GM19351 (cell line): ENCODE data around the gene ADGRG7.

Source experiments
- ATAC-seq: cut with Tn5 transposase; IDR thresholded peaks from one replicate; pipeline ENCODE4 v1.9.1; 2021; ENCODE audit warnings: mild to moderate bottlenecking, moderate library complexity; ENCODE audit not compliant: unreplicated experiment

The ADGRG7 gene

DNA sequence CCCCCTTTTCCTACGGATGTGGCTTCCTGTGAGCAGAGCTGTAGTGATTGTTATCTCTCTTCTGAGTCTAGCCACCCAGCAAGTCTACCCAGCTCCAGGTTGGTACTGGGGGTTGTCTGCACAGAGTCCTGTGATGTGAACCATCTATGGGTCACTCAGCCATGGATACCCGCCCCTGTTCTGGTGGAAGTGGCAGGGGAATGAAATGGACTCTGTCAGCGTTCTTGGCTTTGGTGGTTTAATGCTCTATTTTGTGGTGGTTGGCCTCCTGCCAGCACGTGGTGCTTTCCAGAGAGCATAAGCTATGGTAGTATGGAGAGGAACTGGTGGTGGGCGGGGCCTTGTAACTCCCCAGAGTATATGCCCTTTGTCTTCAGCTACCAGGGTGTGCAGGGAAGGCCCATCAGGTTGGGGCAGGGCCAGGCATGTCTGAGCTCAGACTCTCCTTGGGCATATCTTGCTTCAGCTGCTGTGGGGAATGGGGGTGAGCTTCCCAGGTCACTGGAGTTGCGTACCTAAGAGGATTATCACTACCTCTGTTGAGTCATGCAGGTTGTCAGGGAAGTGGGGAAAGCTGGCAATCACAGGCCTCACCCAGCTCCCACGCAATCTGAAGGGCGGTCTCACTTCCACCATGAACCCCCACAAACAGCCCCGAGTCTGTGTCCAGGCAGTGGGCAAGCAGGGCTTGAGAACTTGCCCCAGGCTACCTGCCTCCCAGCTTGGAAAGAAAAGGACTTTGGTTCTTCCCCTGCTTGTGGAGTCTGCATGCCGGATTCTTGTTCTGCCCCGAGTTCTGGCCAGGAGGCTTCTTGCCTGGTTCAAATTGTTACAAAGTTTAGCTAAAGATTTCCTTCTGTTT is 9.0 kb upstream of the ADGRG7 start:
- no peak for ATAC-seq

DNA sequence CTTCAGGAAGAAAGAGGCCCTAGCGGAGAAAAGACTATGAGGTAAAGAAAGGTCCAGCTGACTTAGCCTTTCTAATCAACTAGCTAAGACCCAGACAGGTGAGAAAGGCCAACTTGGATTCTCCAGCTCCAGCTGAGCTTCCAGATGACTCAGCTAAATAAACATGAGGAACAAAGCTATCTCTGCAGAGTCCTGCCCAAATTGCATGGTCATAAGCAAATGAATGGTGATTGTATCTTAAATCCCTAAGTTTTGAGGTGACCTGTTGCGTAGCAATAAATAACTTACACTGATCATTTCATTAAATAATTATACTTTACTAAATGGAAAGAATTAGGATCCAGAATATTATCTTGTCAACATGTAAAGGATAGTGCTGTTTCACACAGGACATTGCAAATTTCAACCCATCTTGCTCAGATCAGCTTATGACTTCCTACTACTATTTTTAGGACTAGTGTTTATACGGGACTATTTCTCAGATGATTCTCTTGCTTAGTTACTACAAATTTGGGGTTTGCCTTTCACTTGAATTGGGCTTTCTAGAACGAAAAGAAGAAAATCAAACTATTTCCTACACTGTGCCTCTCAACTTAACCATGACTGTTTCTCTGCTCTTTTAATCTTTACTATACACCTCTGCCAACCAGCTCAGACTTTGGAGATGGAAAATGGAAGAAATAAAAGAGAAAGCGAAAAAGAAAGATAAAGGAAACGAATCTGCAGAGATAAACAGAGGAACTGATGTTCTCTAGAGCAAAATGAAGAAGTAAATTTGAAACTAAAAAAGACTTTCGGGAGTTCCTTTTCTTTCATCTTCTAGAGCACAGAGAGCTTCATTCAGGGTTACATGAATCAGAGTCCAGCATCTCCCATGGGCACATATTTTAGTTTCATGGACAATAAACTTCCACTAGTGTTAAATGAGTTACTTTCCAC is 6.6 kb upstream of the ADGRG7 start:
- peak; percentile 48 for ATAC-seq

DNA sequence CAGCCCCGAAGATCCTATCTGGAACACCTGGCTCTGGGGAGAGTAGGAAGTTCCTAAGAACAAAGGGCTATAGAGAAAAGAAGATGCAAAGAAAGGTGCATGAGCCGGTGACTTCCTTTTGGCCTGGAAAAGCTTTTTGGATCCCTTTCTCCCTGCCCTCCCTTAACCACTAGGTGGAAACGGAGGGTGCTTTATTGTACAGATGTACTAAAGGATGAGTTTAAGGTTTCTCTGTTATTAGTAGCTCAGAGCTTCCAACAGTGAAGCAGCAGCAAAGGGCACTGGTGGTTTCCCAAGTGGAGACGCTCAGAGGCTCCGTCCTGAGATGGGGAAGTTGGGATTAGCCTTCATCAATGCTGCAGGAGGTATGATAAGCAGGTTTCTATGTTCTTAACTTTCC is 5.9 kb upstream of the ADGRG7 start:
- peak; percentile 40 for ATAC-seq

- ATAC-seq, result no peak
Measured at GRCh38 chr3:100605358-100605757, 4.0 kb upstream of the ADGRG7 start.

DNA sequence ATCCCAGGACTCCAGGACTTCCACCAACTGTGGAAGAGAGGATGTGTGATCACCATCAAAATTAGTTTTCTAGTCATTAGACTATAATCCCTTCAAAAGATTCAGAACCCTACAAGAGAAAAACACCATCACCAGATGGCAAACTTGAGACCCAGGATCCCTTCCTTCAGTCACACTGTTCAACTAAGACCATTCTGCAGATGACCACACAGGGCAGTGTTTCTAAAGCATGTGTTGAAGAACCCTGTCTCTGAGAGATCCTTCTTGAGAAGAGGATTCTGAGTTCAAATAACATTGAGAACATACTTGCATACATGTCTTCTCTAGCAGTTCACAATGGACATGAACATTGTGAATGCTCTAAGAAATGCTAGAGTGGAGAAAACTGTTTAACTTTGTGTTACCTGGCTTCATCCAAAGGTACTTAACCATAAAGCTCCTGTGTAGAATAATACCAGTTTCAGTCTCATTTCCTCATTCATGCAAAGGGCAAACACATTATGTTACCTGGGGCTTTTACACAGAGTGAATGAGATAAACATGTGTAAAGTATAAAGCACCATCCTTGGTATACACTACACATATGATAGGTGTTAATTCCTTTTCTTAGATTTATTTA is 2.4 kb upstream of the ADGRG7 start:
- peak; percentile 79 for ATAC-seq

- no peak for ATAC-seq
Measured at GRCh38 chr3:100609963-100610362, 562 bp downstream of the ADGRG7 start.

GRCh38 chr3:100611221-100611620 is 1.8 kb downstream of the ADGRG7 start:
- no peak for ATAC-seq

GRCh38 chr3:100613721-100614390 is 4.5 kb downstream of the ADGRG7 start:
- no peak for ATAC-seq

- no peak for ATAC-seq
Measured at GRCh38 chr3:100614941-100615340, 5.5 kb downstream of the ADGRG7 start.

- no peak for ATAC-seq
Measured at GRCh38 chr3:100615684-100616083, 6.3 kb downstream of the ADGRG7 start.

GRCh38 chr3:100621251-100621650 is 11.8 kb downstream of the ADGRG7 start:
- ATAC-seq, result no peak

DNA sequence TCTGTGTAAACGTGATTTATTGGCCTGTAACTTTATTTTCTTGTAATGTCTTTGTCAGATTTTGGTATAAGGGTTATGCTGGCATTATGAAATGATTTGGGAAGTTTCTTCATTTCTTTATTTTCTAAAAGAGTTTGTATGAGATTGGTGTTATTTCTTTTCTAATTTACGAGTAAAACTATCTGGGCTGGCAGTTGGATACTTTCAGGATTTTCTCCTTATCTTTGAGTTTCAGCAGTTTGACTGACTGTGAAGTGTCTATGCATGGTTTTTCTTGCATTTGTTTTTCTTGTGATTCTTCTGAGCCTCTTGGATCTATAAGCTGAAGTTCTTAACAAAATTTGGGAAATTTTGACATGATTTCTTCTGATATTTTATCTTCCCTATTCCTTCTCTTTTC is 18.1 kb downstream of the ADGRG7 start:
- ATAC-seq, result no peak

DNA sequence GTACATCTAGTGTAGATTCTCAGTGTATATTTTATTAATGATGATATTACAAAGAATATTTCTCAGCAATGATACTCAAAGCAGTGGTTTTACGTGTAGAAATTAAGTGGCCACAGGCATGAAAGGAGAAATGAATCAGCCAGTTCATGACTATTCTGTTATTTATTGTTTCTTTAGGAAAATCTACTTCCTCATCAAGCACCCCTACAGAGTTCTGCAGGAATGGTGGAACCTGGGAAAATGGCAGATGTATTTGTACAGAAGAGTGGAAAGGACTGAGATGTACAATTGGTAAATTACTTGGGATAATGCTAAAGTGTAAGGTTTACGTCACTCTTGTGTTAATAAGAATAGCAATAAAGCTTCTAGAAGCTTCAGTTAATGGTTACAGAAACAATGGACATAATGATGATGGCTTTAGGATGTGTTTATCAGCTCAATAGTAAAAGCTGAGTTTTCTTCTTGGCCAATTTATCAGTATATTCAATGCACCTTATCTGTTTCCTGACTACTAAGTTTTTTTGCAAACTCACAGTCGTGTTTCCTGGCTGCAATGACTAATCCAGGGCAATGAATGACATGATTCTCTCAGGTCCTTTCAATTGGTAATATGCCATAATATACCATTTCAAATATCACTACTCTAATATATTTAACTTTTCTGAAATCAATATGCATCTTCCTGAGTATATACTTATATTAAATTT is 20.2 kb downstream of the ADGRG7 start:
- no peak for ATAC-seq

- ATAC-seq, result no peak
Measured at GRCh38 chr3:100630664-100631063, 21.3 kb downstream of the ADGRG7 start.

- ATAC-seq, result no peak
Measured at GRCh38 chr3:100631236-100631635, 21.8 kb downstream of the ADGRG7 start.

GRCh38 chr3:100634493-100635272 is 25.3 kb downstream of the ADGRG7 start:
- peak; percentile 49 for ATAC-seq

GRCh38 chr3:100635273-100635701 is 25.9 kb downstream of the ADGRG7 start:
- ATAC-seq, result no peak

- no peak for ATAC-seq
Measured at GRCh38 chr3:100637197-100637631, 27.8 kb downstream of the ADGRG7 start.

DNA sequence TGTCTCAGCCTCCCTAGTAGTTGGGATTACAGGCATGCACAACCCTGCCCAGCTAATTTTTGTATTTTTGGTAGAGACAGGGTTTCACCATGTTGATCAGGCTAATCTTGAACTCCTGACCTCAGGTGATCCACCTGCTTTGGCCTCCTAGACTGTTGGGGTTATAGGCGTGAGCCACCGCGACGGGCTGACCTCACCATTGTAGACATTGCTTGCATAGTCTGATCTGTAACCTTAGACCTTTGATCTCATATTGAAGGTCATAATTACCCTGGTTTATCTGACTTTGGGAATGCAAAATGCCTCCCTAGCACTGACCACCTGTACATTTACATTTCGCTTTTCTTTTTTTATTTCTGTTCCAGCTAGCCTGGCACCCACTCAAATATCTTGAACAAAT is 31.2 kb downstream of the ADGRG7 start:
- ATAC-seq, result no peak
